Astrocyte (in vitro differentiated cells and primary cell): ENCODE measurements around the gene PIM2. TPM values are rescaled to one million over a fixed set of nuclear protein-coding genes. Genes with fewer than 3 reads are reported as not detected.
A peak's percentile ranks its signal among the peaks of the same experiment; 100 is the strongest.

Experiments
- DNase-seq: peaks from one replicate; pipeline ENCODE4 v3.0.0-alpha.2; 2010; ENCODE audit warnings: low read depth
- FAIRE-seq: peaks from 2 replicates; lab custom pipeline; 2011; peaks lifted over from hg19 to GRCh38; lab: Jason Lieb, UNC
- H2AFZ ChIP-seq: 2 replicates; pipeline ENCODE4 v1.6.0; 2012; ENCODE audit warnings: low read depth, low read length, inconsistent platforms
- H3K27ac ChIP-seq: 2 replicates; pipeline ENCODE4 v1.5.1; 2011; ENCODE audit warnings: low read depth, low read length, inconsistent platforms
- H3K27me3 ChIP-seq: 2 replicates; pipeline ENCODE4 v1.6.0; 2011; ENCODE audit warnings: low read length, inconsistent platforms; ENCODE audit not compliant: insufficient read depth
- H3K36me3 ChIP-seq: 2 replicates; pipeline ENCODE4 v1.5.1; 2011; ENCODE audit warnings: low read length, inconsistent platforms; ENCODE audit not compliant: insufficient read depth
- H3K4me1 ChIP-seq: 2 replicates; pipeline ENCODE4 v1.5.1; 2011; ENCODE audit warnings: low read length, inconsistent platforms; ENCODE audit not compliant: insufficient read depth
- H3K4me2 ChIP-seq: 2 replicates; pipeline ENCODE4 v1.6.0; 2012; ENCODE audit warnings: low read length, inconsistent platforms
- H3K4me3 ChIP-seq: 2 replicates; pipeline ENCODE4 v1.5.1; 2011; ENCODE audit warnings: low read depth, mild to moderate bottlenecking, low read length, inconsistent platforms; ENCODE audit not compliant: insufficient read depth
- H3K79me2 ChIP-seq: 2 replicates; pipeline ENCODE4 v1.6.0; 2012; ENCODE audit warnings: mild to moderate bottlenecking, low read length, inconsistent platforms; ENCODE audit not compliant: insufficient read depth
- H3K9ac ChIP-seq: 2 replicates; pipeline ENCODE4 v1.6.0; 2012; ENCODE audit warnings: mild to moderate bottlenecking, low read length, inconsistent platforms
- H3K9me3 ChIP-seq: 2 replicates; pipeline ENCODE4 v1.5.1; 2012; ENCODE audit warnings: low read depth, mild to moderate bottlenecking, low read length, inconsistent platforms; ENCODE audit not compliant: insufficient read depth
- H4K20me1 ChIP-seq: 2 replicates; pipeline ENCODE4 v1.6.0; 2012; ENCODE audit warnings: low read length, inconsistent platforms; ENCODE audit not compliant: insufficient read depth
- H3K27ac Mint-ChIP-seq: one replicate; pipeline ENCODE4 v1.8.0; 2021; ENCODE audit warnings: mild to moderate bottlenecking, mixed read lengths; ENCODE audit not compliant: unreplicated experiment
- H3K27me3 Mint-ChIP-seq: one replicate; pipeline ENCODE4 v1.8.0; 2021; ENCODE audit warnings: low read depth, mixed read lengths; ENCODE audit not compliant: unreplicated experiment
- H3K36me3 Mint-ChIP-seq: one replicate; pipeline ENCODE4 v1.8.0; 2021; ENCODE audit warnings: low read depth, mixed read lengths; ENCODE audit not compliant: unreplicated experiment
- H3K4me1 Mint-ChIP-seq: one replicate; pipeline ENCODE4 v1.8.0; 2021; ENCODE audit warnings: low read depth, mixed read lengths; ENCODE audit not compliant: unreplicated experiment
- H3K4me3 Mint-ChIP-seq: one replicate; pipeline ENCODE4 v1.8.0; 2021; ENCODE audit warnings: mild to moderate bottlenecking, moderate library complexity, mixed read lengths; ENCODE audit not compliant: unreplicated experiment
- H3K9me3 Mint-ChIP-seq: one replicate; pipeline ENCODE4 v1.8.0; 2021; ENCODE audit warnings: mild to moderate bottlenecking, mixed read lengths; ENCODE audit not compliant: unreplicated experiment
- CTCF ChIP-seq: IDR thresholded peaks from 2 replicates; pipeline ENCODE4 v1.5.1; 2011; ENCODE audit warnings: low read depth, mild to moderate bottlenecking, inconsistent platforms, low read length, moderate library complexity; ENCODE audit not compliant: insufficient read depth
- EZH2 ChIP-seq: IDR thresholded peaks from 2 replicates; pipeline ENCODE4 v1.6.1; 2012; ENCODE audit warnings: mild to moderate bottlenecking, low read length, inconsistent platforms; ENCODE audit not compliant: insufficient read depth
- total RNA-seq: library from RNA; stranded (reverse); gene quantifications from 2 replicates; pipeline ENCODE4 v1.2.1, GENCODE V29; 2021

The PIM2 gene
- total RNA-seq, 1 donor from 2014 or later, result 13.4 TPM

- no peaks in the 10 kb centered on the region for H3K27me3 ChIP-seq
- H3K9ac ChIP-seq, result no peak overlapping the region
- peaks cover 13% of the 10 kb centered on the region for H3K4me1 ChIP-seq
- H3K4me3 Mint-ChIP-seq, result no peak overlapping the region
- peaks cover 21% of the 10 kb centered on the region for H4K20me1 ChIP-seq
- peaks cover 8% of the 10 kb centered on the region for H3K36me3 Mint-ChIP-seq
- H3K36me3 ChIP-seq, result peaks cover 6% of the 10 kb centered on the region
- no peak overlapping the region for H3K4me2 ChIP-seq
- H3K4me1 Mint-ChIP-seq, result peaks cover 11% of the 10 kb centered on the region
- DNase-seq (no peak), FAIRE-seq (no peak)
- no peaks in the 10 kb centered on the region for H3K9me3 ChIP-seq
- no peak overlapping the region for H3K27ac Mint-ChIP-seq
- H3K27me3 Mint-ChIP-seq, result no peaks in the 10 kb centered on the region
- TF ChIP-seq CTCF (no peak), EZH2 (no peak)
- H3K27ac ChIP-seq, result no peak overlapping the region
- no peaks in the 10 kb centered on the region for H3K9me3 Mint-ChIP-seq
- no peak overlapping the region for H3K4me3 ChIP-seq
- no peak overlapping the region for H2AFZ ChIP-seq
- H3K79me2 ChIP-seq, result peaks cover 4% of the 10 kb centered on the region
Measured at GRCh38 chrX:48923771-48924170, 4.9 kb upstream of the PIM2 start.

- no peak overlapping the region for H3K9ac ChIP-seq
- Mint-ChIP-seq H3K27ac (no peak overlapping the region), H3K4me1 (peaks cover 11% of the 10 kb centered on the region), H3K36me3 (peaks cover 4% of the 10 kb centered on the region), H3K27me3 (no peaks in the 10 kb centered on the region), H3K9me3 (no peaks in the 10 kb centered on the region), H3K4me3 (no peak overlapping the region)
- no peaks in the 10 kb centered on the region for H3K27me3 ChIP-seq
- no peaks in the 10 kb centered on the region for H3K79me2 ChIP-seq
- no peak overlapping the region for H3K27ac ChIP-seq
- peaks cover 13% of the 10 kb centered on the region for H4K20me1 ChIP-seq
- peaks cover 21% of the 10 kb centered on the region for H3K4me1 ChIP-seq
- peaks cover 6% of the 10 kb centered on the region for H3K36me3 ChIP-seq
- no peak overlapping the region for H3K4me2 ChIP-seq
- FAIRE-seq (no peak), DNase-seq (no peak)
- no peak overlapping the region for H2AFZ ChIP-seq
- H3K4me3 ChIP-seq, result no peak overlapping the region
- no peaks in the 10 kb centered on the region for H3K9me3 ChIP-seq
- TF ChIP-seq CTCF (no peak), EZH2 (no peak)
Measured at GRCh38 chrX:48920718-48921104, 1.9 kb upstream of the PIM2 start.

- Histone ChIP-seq H3K4me1 (peaks cover 21% of the 10 kb centered on the region), H3K27me3 (no peaks in the 10 kb centered on the region), H3K27ac (no peak overlapping the region), H3K9me3 (no peaks in the 10 kb centered on the region), H3K4me3 (no peak overlapping the region), H3K79me2 (no peaks in the 10 kb centered on the region), H2AFZ (no peak overlapping the region), H4K20me1 (peaks cover 13% of the 10 kb centered on the region), H3K36me3 (peaks cover 2% of the 10 kb centered on the region), H3K9ac (peak overlapping the region; percentile 27), H3K4me2 (peak overlapping the region; percentile 87)
- Mint-ChIP-seq H3K4me3 (peak overlapping the region; percentile 43), H3K27ac (peak overlapping the region; percentile 87), H3K27me3 (no peaks in the 10 kb centered on the region), H3K4me1 (peaks cover 11% of the 10 kb centered on the region), H3K36me3 (peaks cover 4% of the 10 kb centered on the region), H3K9me3 (no peaks in the 10 kb centered on the region)
- no peak for DNase-seq
- FAIRE-seq, result peak; percentile 97
- TF ChIP-seq CTCF, result no peak
- TF ChIP-seq EZH2, result no peak
Measured at GRCh38 chrX:48919947-48920717, 1.3 kb upstream of the PIM2 start.
